ENCODE results near the gene PEX16.

The PEX16 gene

GRCh38 chr11:45919806-45920530, 2.3 kb upstream of the PEX16 start:
- no peak for TF ChIP-seq GABPA (IDR thresholded peaks at IDR 0.05; ENCODE audit: low read depth)
- no peak for TF ChIP-seq SPI1 (IDR thresholded peaks at IDR 0.05; ENCODE audit: borderline replicate concordance, low read depth)
- no peak for TF ChIP-seq CTCF (IDR thresholded peaks at IDR 0.05; ENCODE audit: insufficient read depth, low read length)
- no peak for TF ChIP-seq REST (IDR thresholded peaks at IDR 0.05; ENCODE audit: insufficient replicate concordance, low read depth)
- no peak for TF ChIP-seq POLR2AphosphoS5 (IDR thresholded peaks at IDR 0.05; ENCODE audit: low read depth)
- Histone ChIP-seq H3K27ac (replicated peaks) (no peak overlapping the region), H3K4me3 (replicated peaks; ENCODE audit: insufficient read depth, low read length) (no peak overlapping the region), H3K27me3 (ENCODE audit: insufficient read depth, poor library complexity, severe bottlenecking) (peaks cover 18% of the 10 kb centered on the region)
- no peak for DNase-seq (ENCODE audit: low read depth in 1 of 2, low spot score in 1 of 2)

- no peak overlapping the region for H3K27ac ChIP-seq (replicated peaks)
- peak overlapping the region; percentile 86 for H3K4me3 ChIP-seq (replicated peaks; ENCODE audit: insufficient read depth, low read length)
- TF ChIP-seq GABPA (IDR thresholded peaks at IDR 0.05; ENCODE audit: low read depth) (no peak), POLR2AphosphoS5 (IDR thresholded peaks at IDR 0.05; ENCODE audit: low read depth) (no peak)
- no peak for DNase-seq (ENCODE audit: low read depth in 1 of 2, low spot score in 1 of 2)
- peaks cover 12% of the 10 kb centered on the region for H3K27me3 ChIP-seq (ENCODE audit: insufficient read depth, poor library complexity, severe bottlenecking)
Observed at GRCh38 chr11:45918962-45919675, 1.4 kb upstream of the PEX16 start.

- DNase-seq (ENCODE audit: low read depth in 1 of 2, low spot score in 1 of 2) = peak in 1 of 2 experiments; percentile 79
- peak overlapping the region; percentile 86 for H3K4me3 ChIP-seq (replicated peaks; ENCODE audit: insufficient read depth, low read length)
- H3K27me3 ChIP-seq (ENCODE audit: insufficient read depth, poor library complexity, severe bottlenecking) = peaks cover 8% of the 10 kb centered on the region
- peak overlapping the region; percentile 79 for H3K27ac ChIP-seq (replicated peaks)
- TF ChIP-seq CTCF (IDR thresholded peaks at IDR 0.05; ENCODE audit: insufficient read depth, low read length) (no peak), GABPA (IDR thresholded peaks at IDR 0.05; ENCODE audit: low read depth) (no peak), REST (IDR thresholded peaks at IDR 0.05; ENCODE audit: insufficient replicate concordance, low read depth) (peak; percentile 15), POLR2AphosphoS5 (IDR thresholded peaks at IDR 0.05; ENCODE audit: low read depth) (no peak), SPI1 (IDR thresholded peaks at IDR 0.05; ENCODE audit: borderline replicate concordance, low read depth) (no peak)
Observed at GRCh38 chr11:45918331-45918941, 759 bp upstream of the PEX16 start.

GRCh38 chr11:45917286-45917622, 423 bp downstream of the PEX16 start:
- Histone ChIP-seq H3K27me3 (ENCODE audit: insufficient read depth, poor library complexity, severe bottlenecking) (peaks cover 3% of the 10 kb centered on the region), H3K27ac (replicated peaks) (peak overlapping the region; percentile 79), H3K4me3 (replicated peaks; ENCODE audit: insufficient read depth, low read length) (peak overlapping the region; percentile 86)
- no peak for DNase-seq (ENCODE audit: low read depth in 1 of 2, low spot score in 1 of 2)
- TF ChIP-seq GABPA (IDR thresholded peaks at IDR 0.05; ENCODE audit: low read depth) = no peak
- TF ChIP-seq CTCF (IDR thresholded peaks at IDR 0.05; ENCODE audit: insufficient read depth, low read length) = no peak
- no peak for TF ChIP-seq POLR2AphosphoS5 (IDR thresholded peaks at IDR 0.05; ENCODE audit: low read depth)
- TF ChIP-seq REST (IDR thresholded peaks at IDR 0.05; ENCODE audit: insufficient replicate concordance, low read depth) = no peak
- TF ChIP-seq SPI1 (IDR thresholded peaks at IDR 0.05; ENCODE audit: borderline replicate concordance, low read depth) = no peak

All from HL-60 (cell line).